Raji (cell line): Measurements from ENCODE around the gene SSC5D.

ENCODE experiments used
- POLR2A ChIP-seq: IDR thresholded peaks from 2 replicates; pipeline ENCODE4 v1.6.1; 2011; ENCODE audit warnings: low read depth, low read length, control low read depth; ENCODE audit not compliant: insufficient read depth

SSC5D gene

DNA sequence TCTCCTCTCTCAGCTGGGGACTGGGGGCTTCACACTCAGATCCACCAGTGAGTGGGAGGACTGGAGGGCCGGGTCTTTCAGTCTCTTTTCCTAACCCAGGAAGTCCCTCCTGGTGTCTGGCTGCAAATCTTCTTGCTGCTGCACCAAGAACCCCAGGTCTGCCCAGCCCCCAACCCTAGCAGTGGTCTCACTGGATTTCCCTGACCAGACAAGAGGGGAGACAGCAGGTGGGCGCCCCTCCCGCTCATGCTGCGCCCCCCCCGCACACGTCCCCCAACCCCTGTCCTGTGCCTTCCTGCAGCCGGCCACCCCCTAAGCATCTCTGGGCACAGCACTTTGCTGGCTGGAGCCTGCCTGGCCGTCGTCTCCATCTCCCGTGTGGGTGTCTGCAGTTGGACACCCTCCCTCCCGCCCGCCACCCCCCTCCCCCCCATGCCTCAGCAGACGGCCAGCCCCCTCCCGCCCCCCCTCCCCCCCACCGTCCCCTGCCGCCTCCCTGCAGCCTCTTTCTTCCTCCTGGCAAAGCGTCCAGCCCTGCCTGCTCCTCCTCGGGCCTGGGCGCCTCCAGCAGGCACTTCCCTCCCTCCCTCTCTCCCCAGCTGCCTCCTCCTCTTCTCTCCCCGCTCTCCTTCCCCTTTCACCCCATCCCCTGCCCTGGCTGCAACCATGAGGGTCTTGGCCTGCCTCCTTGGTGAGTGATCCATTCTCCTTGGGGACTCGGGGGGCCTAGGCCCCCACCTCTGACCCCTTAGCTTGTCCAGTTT is at the start of gene SSC5D:
TSS of gene SSC5D (plus strand) at position 513 of the 764 bp plus-strand sequence. CDS start at position 667, 154 bp downstream.
- no peak for TF ChIP-seq POLR2A

DNA sequence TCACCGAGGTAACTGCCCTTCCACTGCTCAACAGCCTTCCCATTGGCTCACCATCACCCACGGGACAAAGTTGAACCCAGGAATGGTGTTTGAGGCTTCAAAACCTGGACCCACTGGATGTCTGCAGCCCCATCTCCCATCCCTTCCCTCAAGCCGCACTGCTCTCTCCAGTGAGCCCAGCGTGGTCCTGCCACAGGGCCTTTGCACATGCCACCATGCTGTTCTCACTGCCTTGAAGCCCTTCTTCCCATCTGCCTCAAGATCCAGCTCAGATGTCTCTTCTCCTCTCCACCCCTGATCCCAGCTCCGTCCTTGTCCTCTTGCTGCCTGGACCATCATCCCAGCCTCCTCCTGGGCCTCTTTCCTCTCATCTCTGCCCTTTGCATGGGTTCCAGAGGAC is 49.2 kb upstream of the SSC5D start:
- TF ChIP-seq POLR2A = no peak

DNA sequence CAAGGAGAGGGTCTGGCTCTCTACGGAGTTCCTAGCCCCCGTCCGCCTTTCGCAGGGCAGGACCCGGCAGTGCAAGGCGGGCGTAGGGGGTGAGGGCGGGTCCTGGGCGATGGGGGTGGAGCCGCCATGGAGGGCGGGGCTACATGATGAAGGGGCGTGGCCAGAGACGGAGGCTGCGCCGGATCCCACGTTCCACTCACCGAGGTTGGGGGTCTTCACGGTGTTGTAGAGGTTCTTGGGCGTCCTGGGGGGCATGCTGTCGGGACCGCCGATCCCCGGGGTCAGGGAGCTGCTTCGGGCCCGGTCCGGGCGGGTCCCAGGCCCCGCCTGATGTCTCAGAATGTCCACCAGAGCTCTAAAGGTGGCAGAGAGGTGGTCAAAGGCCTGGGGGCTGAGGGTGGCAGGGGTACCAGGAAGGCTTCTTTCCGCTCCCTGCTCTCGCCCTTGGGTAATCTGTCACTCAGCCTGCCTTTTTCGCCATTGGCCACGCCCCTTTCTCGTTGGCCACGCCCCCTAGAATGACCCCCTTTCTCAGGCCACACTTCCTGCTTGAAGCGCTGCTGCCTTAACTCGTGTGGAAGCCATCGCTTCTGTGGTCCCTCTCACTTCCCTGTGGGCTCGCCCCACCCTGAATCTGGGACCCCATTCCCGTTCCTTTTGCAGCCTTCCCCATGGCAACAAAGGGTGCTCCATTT is 47.7 kb upstream of the SSC5D start:
- TF ChIP-seq POLR2A = no peak

DNA sequence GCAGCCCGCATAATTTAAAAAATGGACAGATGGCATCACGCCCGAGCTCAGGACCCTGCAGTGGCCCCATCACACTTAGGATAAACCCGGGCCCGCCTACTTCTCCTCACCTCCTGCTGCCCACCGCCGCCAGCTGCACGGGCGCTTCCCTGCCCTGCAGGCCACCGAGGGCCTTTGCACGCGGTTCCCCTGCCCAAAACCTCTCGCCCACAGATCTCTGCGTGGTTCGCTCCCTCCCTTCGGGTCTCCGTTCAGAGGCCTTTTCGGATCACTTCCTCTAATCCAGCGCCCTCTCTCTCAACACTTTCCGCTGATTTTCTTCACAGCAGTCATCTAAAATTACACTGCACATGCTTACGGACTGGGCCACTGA is 46.9 kb upstream of the SSC5D start:
- TF ChIP-seq POLR2A = no peak

DNA sequence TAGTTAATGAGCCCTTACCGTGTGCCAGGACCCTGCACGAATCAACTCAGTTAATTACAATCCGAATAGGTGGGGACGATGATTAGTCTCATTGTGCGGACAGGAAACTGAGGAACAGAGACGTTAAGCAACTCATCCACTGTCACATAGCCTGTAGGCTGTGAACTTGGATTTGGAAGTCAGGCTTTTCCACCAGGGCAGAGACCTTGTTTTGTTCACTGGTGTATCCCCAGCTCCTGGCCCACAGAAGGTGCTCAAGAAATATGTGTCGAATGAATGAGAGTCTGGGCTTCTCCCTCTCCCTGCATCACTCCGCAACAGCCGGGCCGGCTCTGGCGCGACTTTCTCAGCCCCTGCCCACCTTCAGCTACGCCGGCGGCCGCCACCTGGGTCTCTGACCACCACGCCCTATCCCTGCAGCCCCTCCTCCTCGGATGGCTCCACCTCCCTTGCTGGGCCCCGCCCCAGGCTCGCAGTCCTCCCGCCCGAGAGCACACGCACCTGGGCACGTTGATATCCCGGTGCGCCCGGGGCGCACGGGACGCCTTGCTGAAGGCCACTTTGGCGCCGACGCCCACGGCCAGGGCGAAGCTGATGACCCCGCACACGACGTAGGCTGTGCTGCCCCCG is 46.4 kb upstream of the SSC5D start:
- no peak for TF ChIP-seq POLR2A

DNA sequence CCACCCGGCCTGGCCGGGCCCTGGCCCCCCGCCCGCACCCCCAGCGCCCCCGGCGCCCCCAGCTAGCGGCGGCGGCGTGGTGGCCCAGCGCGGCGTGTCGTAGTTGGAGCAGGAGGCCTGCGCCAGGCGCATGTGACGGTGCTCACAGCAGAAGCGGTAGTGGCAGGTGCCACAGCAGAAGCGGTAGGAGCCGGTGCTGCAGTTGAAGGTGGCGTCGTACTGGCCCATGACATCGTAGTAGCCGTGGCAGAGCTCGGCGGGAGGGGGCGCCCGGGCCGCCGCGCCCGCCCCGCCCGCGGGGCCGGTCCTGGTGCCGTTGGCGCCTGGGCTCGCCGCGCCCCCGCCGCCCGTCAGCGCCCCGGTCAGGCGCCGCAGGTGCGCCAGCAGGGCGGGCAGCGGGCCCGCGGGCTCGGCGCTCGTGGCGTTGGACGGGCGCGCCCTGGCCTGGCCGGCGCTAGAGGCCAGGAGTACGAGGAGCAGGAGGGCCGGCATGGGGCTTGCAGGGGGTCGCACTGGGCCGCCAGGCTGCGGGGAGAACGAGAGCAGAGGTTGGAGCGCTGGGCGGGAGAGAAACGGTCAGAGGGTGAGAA is 45.8 kb upstream of the SSC5D start:
- no peak for TF ChIP-seq POLR2A

DNA sequence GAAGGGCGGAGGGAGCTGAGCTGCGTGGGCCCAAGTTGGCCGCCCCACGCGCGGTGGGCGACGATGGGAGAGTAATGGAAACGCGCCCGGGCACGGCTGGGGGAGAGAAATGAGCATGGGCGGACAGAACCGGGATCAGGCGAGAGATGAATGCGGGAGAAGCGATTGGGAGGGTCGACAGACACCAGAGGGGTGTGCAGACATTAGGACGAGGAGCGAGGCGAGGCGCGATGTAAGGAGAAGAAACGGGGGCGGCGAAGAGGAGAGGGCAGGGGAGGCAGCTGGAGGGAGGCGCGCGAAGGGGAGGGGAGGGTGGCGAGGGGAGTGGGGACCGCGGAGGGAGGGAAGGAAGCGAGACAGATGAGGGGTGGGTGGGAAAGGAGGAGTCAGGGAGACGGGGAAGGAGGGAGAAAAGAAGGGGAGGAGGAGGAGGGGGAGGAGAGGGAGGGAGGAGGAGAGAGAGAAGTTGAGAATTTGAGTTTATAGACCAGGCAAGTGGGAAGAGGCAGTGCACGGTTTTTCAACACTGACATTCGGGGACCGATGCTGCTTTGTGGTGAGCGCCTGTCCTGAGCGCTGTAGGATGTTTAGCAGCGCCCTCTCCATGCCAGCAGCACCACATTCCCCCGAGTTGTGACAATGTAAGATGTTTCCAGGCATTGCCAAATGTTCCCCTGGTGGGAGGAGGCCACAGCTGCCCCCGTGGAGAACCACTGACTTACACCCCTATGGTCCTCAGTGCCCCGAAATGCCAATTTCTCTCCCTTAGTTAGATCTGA is 45.0 kb upstream of the SSC5D start, which contains the start of gene SHISA7:
TSS of gene SHISA7 (minus strand) at position 256 of the 779 bp plus-strand sequence. CDS start 437 bp downstream, outside the sequence.
- no peak for TF ChIP-seq POLR2A

DNA sequence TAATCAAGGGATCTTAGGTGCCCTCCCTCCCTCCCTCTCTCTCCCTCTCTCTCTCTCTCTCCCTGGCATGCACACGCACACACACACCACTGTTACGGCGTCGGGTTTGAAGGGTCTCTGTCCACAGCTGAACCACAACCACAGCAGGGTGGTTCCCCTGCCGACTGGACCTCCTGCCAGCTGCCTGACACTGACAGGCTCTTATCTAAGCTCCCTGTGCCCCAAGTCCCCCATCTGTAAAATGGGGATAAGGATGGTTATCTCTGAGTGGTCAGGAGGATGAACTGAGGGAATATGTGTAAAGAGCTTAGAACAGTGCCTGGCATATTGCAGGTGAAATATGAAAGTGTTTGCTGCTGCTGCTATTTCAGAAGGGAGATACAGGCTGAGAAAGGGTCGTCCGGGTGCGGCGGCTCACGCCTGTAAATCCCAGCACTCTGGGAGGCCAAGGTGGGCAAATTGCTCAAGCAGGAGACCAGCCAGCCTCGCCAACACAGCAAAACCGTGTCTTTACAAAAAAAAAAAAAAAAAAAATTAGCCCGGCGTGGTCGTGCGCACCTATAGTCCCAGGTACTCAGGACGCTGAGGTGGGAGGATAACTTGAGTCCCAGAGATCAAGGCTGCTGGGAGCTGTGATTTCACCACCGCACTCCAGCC is 44.3 kb upstream of the SSC5D start:
- TF ChIP-seq POLR2A = no peak

DNA sequence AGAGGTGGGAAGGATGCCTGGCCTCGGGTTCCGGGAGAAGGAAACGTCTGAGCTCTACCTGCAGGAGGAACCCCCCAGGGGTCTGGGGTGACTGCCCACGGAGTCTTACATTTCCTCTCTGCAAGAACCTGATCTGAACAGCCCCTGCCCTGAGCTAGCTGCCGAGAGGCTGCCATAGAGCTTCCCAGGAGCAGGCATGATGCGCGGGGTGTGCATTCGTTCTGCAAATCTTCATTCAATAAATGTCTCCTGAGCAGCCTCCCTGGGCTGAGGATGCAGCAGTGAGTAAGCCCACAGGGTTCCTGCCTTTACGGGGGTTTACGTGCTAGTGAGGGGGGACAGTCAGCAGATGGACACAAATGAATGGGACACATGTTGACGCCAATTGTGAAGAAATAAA is 43.6 kb upstream of the SSC5D start:
- TF ChIP-seq POLR2A = no peak

DNA sequence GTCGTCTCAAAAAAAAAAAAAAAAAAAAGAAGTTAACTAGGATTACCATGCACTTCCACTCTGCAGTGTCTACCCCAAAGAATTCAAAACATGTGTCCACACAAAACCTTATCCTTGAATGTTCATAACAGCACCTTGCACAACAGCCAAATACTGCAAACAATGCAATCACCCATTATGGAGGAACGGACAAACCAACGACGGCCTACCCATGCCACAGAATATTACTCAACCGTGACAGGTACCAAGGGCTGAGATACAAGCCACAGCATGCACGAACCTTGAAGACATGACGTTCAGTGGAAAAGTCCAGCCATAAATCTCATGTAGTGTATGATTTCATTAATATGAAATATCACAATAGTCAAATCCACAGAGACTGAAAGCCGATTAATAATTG is 42.2 kb upstream of the SSC5D start:
- TF ChIP-seq POLR2A = no peak

DNA sequence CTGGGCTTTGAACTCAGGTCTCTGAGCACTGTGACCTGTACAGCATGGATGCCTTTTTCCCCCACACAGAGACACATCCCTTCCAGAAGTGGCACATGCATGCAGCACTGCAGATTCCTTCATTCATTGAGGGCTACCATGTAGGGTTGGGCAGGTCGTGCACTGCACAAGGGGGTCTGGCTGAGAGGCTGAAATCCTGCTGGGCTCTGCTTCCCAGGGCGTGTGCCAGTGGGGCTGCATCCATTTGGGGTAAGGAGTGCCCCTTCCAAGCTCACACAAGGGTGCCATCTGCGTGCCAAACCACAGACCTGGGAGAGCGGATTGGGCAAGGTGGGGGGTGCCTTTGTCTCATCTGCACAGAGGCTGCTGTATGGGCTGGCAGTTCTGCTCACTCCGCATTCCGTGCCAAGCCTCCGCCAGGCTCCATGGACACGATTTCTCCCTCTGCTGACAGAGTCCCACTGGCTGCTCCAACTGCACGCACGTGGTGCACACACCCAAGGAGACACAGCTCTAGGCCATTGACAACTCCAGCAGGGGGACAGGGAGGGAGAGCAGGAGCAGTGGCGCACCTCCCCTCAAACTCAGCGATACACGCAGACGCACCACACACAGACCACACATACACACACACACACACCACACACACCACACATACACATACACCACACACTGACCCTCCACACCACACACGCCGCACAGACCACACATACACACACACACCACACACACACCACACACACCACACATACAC is 40.6 kb upstream of the SSC5D start:
- TF ChIP-seq POLR2A = no peak

DNA sequence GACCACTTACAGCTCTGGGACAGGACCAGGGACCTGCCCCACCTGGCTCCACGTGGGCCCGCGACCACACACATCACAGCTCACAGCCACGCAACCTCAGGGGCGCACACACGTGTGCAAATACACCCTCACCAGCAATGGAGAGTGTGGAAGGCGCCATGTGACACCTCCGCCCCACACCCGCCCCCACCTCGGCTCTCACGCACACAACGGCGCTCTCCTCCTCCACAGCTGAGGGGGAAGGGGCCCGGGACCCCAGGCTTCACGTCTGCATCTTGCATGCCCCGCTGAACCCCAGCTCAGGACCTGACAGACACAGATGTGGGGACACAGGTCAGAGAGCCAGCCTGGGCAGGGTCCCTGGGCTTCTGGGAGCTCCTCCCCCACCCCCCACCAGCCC is 38.8 kb upstream of the SSC5D start:
- TF ChIP-seq POLR2A = no peak

DNA sequence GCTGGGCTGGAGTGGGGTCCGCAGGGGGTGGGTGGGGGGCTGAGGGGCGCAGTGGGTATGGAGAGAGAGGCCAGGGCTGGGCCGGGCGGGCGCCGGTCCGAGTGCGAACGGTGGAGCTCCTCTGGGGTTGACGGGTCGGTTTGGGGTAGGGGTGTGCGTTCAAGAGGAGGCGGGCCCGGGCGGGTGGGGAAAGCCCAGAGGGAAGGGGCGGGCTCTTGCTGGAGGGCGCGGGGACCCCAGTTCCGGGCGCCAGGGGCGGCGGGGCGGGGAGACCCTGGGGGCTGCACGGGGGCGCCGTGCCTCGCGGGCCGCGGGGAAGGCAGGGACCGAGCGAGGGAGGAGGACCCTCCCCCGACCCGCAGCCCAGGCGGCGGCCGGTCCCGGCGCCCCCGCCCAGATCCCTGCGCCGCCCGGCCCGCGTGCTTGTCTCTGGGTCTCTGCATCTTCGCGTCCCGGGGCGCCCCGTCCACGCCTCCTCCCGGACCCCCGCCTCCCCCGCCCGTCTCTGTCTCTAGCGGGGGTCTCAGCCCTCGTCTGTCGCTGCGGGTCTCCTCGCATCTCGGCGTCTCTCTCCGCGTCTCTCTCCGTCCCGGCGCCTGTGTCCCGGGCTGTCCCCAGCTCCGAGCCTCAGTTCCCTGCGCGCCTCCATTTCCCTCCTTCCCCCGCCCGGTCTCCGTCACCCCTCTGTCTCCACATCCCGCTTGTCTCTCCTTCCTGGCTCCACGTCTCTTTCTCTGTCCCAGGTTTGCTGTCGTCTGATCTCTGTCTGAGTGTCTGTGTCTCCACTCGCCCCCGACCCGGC is 36.9 kb upstream of the SSC5D start:
- no peak for TF ChIP-seq POLR2A
